HG03064 (cell line): ENCODE results near the gene ZSWIM3.

Source experiments
- ATAC-seq: cut with Tn5 transposase; IDR thresholded peaks from one replicate; pipeline ENCODE4 v1.9.1; 2021; ENCODE audit warnings: low read depth; ENCODE audit not compliant: unreplicated experiment

ZSWIM3 gene

GRCh38 chr20:45832619-45833018, 24.8 kb upstream of the ZSWIM3 start:
- no peak for ATAC-seq

- ATAC-seq: no peak
These were observed 24.2 kb upstream of the ZSWIM3 start, which contains the start of gene SNX21 for GRCh38 chr20:45833030-45833882. SNX21 (plus strand) TSS chr20:45833799; CDS start chr20:45833920, 121 bp downstream.

GRCh38 chr20:45833883-45834796, 23.3 kb upstream of the ZSWIM3 start:
- no peak for ATAC-seq

- no peak for ATAC-seq
These were observed 22.6 kb upstream of the ZSWIM3 start for GRCh38 chr20:45834797-45835161.

- ATAC-seq: no peak
These were observed 22.1 kb upstream of the ZSWIM3 start for GRCh38 chr20:45835329-45835765.

GRCh38 chr20:45835825-45836224, 21.6 kb upstream of the ZSWIM3 start:
- ATAC-seq: no peak

- ATAC-seq: no peak
These were observed 20.6 kb upstream of the ZSWIM3 start for GRCh38 chr20:45836841-45837240.

- no peak for ATAC-seq
These were observed 16.7 kb upstream of the ZSWIM3 start for GRCh38 chr20:45840700-45841198.

GRCh38 chr20:45841407-45842129, 15.8 kb upstream of the ZSWIM3 start:
- no peak for ATAC-seq

GRCh38 chr20:45842169-45842812, 15.1 kb upstream of the ZSWIM3 start:
- ATAC-seq: no peak

GRCh38 chr20:45843506-45843905, 13.9 kb upstream of the ZSWIM3 start:
- ATAC-seq: no peak

GRCh38 chr20:45845452-45845851, 12.0 kb upstream of the ZSWIM3 start:
- no peak for ATAC-seq

- ATAC-seq: no peak
These were observed 9.0 kb upstream of the ZSWIM3 start for GRCh38 chr20:45848421-45848820.

GRCh38 chr20:45848969-45849582, 8.3 kb upstream of the ZSWIM3 start:
- ATAC-seq: no peak

GRCh38 chr20:45850238-45850637, 7.2 kb upstream of the ZSWIM3 start:
- no peak for ATAC-seq

- no peak for ATAC-seq
These were observed 6.5 kb upstream of the ZSWIM3 start for GRCh38 chr20:45850926-45851325.

GRCh38 chr20:45851501-45851900, 5.9 kb upstream of the ZSWIM3 start:
- ATAC-seq: no peak

GRCh38 chr20:45852326-45852725, 5.1 kb upstream of the ZSWIM3 start:
- no peak for ATAC-seq

GRCh38 chr20:45853484-45853883, 3.9 kb upstream of the ZSWIM3 start:
- no peak for ATAC-seq

- peak; percentile 23 for ATAC-seq
These were observed 435 bp downstream of the ZSWIM3 start for GRCh38 chr20:45857882-45858216.
